Hepatocyte (in vitro differentiated cells): ENCODE results near the gene KPNB1. TPM values are rescaled to one million over a fixed set of nuclear protein-coding genes. Genes with fewer than 3 reads are reported as not detected.

Source experiments
- DNase-seq: peaks from one replicate; pipeline ENCODE4 v3.0.0-alpha.2; 2016; ENCODE audit warnings: low spot score
- H2AFZ ChIP-seq: fragments of 200-600 bp; sonication (generic); 2 replicates; pipeline ENCODE4 v1.6.0; 2016; ENCODE audit warnings: antibody characterized with exemption, mild to moderate bottlenecking
- H3K27ac ChIP-seq: fragments of 200-600 bp; sonication (generic); 2 replicates; pipeline ENCODE4 v1.5.1; 2016; ENCODE audit warnings: mild to moderate bottlenecking
- H3K27me3 ChIP-seq: fragments of 200-600 bp; sonication (generic); 2 replicates; pipeline ENCODE4 v1.6.1; 2016
- H3K36me3 ChIP-seq: fragments of 200-600 bp; sonication (generic); replicated peaks from 2 replicates; pipeline ENCODE4 v1.5.1; 2016; ENCODE audit warnings: low read depth; ENCODE audit not compliant: insufficient read depth
- H3K4me1 ChIP-seq: fragments of 200-600 bp; sonication (generic); 2 replicates; pipeline ENCODE4 v1.5.1; 2016; ENCODE audit warnings: mild to moderate bottlenecking, moderate library complexity; ENCODE audit not compliant: insufficient read depth
- H3K4me2 ChIP-seq: fragments of 200-600 bp; sonication (generic); 2 replicates; pipeline ENCODE4 v1.6.0; 2016
- H3K4me3 ChIP-seq: fragments of 200-600 bp; sonication (generic); 2 replicates; pipeline ENCODE4 v1.5.1; 2016; ENCODE audit warnings: mild to moderate bottlenecking
- H3K79me2 ChIP-seq: fragments of 200-600 bp; sonication (generic); 2 replicates; pipeline ENCODE4 v1.6.0; 2017; ENCODE audit warnings: mild to moderate bottlenecking
- H3K9me2 ChIP-seq: fragments of 200-600 bp; sonication (generic); replicated peaks from 2 replicates; pipeline ENCODE4 v1.6.0; 2017; ENCODE audit warnings: mild to moderate bottlenecking; ENCODE audit not compliant: insufficient read depth
- H3K9me3 ChIP-seq: fragments of 200-600 bp; sonication (generic); 2 replicates; pipeline ENCODE4 v1.5.1; 2016; ENCODE audit warnings: low read depth, mild to moderate bottlenecking
- H4K20me1 ChIP-seq: fragments of 200-600 bp; sonication (generic); 2 replicates; pipeline ENCODE4 v1.6.0; 2016; ENCODE audit warnings: mild to moderate bottlenecking; ENCODE audit not compliant: insufficient read depth, poor library complexity, severe bottlenecking
- CTCF ChIP-seq: fragments of 200-600 bp; sonication (generic); IDR thresholded peaks from 2 replicates; pipeline ENCODE4 v1.5.1; 2016; ENCODE audit warnings: antibody characterized with exemption, mild to moderate bottlenecking; ENCODE audit not compliant: poor library complexity
- EZH2 ChIP-seq: fragments of 200-600 bp; sonication (generic); IDR thresholded peaks from 2 replicates; pipeline ENCODE4 v1.6.1; 2016; ENCODE audit warnings: antibody characterized with exemption, mild to moderate bottlenecking, borderline replicate concordance
- EZH2phosphoT487 ChIP-seq: fragments of 200-600 bp; sonication (generic); IDR thresholded peaks from one replicate; pipeline ENCODE4 v1.6.1; 2018; ENCODE audit warnings: antibody characterized with exemption, mild to moderate bottlenecking, low read depth, moderate library complexity; ENCODE audit not compliant: unreplicated experiment, severe bottlenecking
- WGBS: methylation state at CpG from one replicate; pipeline ENCODE4 v1.1.6; 2016; ENCODE audit warnings: low lambda C conversion rate; ENCODE audit errors: missing lambda C conversion rate; 5-methylcytosine and 5-hydroxymethylcytosine counted together
- polyA plus RNA-seq: library from polyadenylated mRNA; unstranded; fragments of >200 nt; fragmentation: Nextera tagmentation; extraction: Ambion mirVana; gene quantifications from 2 replicates; pipeline ENCODE4 v1.2.1, GENCODE V29; 2016
- total RNA-seq: library from RNA; depleted of rRNA; stranded (reverse); fragments of >200 nt; gene quantifications from 2 replicates; pipeline ENCODE4 v1.2.3, GENCODE V29; 2014

The KPNB1 gene
- total and polyA plus RNA-seq, 2 experiments from 2014 or later, result 59.5 to 194 TPM

GRCh38 chr17:47635734-47636133 is 14.0 kb upstream of the KPNB1 start:
- no peaks in the 10 kb centered on the region for H3K4me1 ChIP-seq
- no peak overlapping the region for H2AFZ ChIP-seq
- TF ChIP-seq EZH2phosphoT487 (no peak), CTCF (no peak), EZH2 (no peak)
- H3K79me2 ChIP-seq, result no peaks in the 10 kb centered on the region
- WGBS, result 96% methylated on average over 3 of the region's 3 CpGs
- DNase-seq, result no peak
- H3K4me2 ChIP-seq, result no peak overlapping the region
- no peaks in the 10 kb centered on the region for H3K9me2 ChIP-seq
- H3K36me3 ChIP-seq, result no peaks in the 10 kb centered on the region
- no peaks in the 10 kb centered on the region for H3K27me3 ChIP-seq
- no peaks in the 10 kb centered on the region for H4K20me1 ChIP-seq
- no peak overlapping the region for H3K4me3 ChIP-seq
- no peaks in the 10 kb centered on the region for H3K9me3 ChIP-seq
- no peak overlapping the region for H3K27ac ChIP-seq

- no peak overlapping the region for H3K4me3 ChIP-seq
- WGBS, result 96% methylated on average over 2 of the region's 2 CpGs
- H3K27me3 ChIP-seq, result no peaks in the 10 kb centered on the region
- H3K27ac ChIP-seq, result no peak overlapping the region
- no peaks in the 10 kb centered on the region for H3K9me3 ChIP-seq
- no peak overlapping the region for H2AFZ ChIP-seq
- no peaks in the 10 kb centered on the region for H3K4me1 ChIP-seq
- no peaks in the 10 kb centered on the region for H4K20me1 ChIP-seq
- H3K36me3 ChIP-seq, result no peaks in the 10 kb centered on the region
- no peak overlapping the region for H3K4me2 ChIP-seq
- DNase-seq, result no peak
- no peaks in the 10 kb centered on the region for H3K79me2 ChIP-seq
- TF ChIP-seq EZH2 (no peak), EZH2phosphoT487 (no peak), CTCF (no peak)
- no peaks in the 10 kb centered on the region for H3K9me2 ChIP-seq
Observed at GRCh38 chr17:47636273-47637030, 13.3 kb upstream of the KPNB1 start.

- DNase-seq, result no peak
- no peaks in the 10 kb centered on the region for H3K27me3 ChIP-seq
- H3K27ac ChIP-seq, result no peak overlapping the region
- WGBS, result 92% methylated on average over 5 of the region's 5 CpGs
- no peaks in the 10 kb centered on the region for H3K4me1 ChIP-seq
- H2AFZ ChIP-seq, result no peak overlapping the region
- H3K36me3 ChIP-seq, result no peaks in the 10 kb centered on the region
- no peaks in the 10 kb centered on the region for H4K20me1 ChIP-seq
- no peaks in the 10 kb centered on the region for H3K9me3 ChIP-seq
- no peak overlapping the region for H3K4me2 ChIP-seq
- no peak overlapping the region for H3K4me3 ChIP-seq
- no peaks in the 10 kb centered on the region for H3K9me2 ChIP-seq
- TF ChIP-seq EZH2, result no peak
- TF ChIP-seq EZH2phosphoT487, result no peak
- TF ChIP-seq CTCF, result no peak
- no peaks in the 10 kb centered on the region for H3K79me2 ChIP-seq
Observed at GRCh38 chr17:47638903-47639302, 10.8 kb upstream of the KPNB1 start.
